ENCODE measurements around the gene CCSER1. TPM values are rescaled to one million over a fixed set of nuclear protein-coding genes. Genes with fewer than 3 reads are reported as not detected.
A peak's percentile ranks its signal among the peaks of the same experiment; 100 is the strongest.

Gene CCSER1
- total RNA-seq, 1 donor from 2014 or later, result 1.4 TPM

DNA sequence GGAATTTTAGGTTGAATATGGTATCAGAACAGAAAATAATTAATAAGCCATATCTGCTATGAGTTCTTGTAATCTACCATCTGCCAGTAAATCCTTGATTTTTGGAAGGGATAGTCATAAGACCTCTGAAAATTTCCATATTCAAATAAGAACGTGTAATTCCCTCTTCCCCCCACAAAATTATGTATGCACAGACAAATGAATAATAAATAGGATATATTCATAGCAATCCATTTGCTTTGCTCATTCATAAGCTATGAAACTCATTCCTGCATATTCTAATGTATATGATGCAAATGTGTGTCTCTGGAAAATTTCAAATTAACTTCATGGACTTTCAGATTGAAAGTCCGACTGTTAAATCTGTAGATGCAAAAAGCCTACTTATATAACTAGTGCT is 1343.5 kb downstream of the CCSER1 start:
- Histone ChIP-seq H3K4me3 (ENCODE audit: low read depth, low read length) (no peak overlapping the region), H3K36me3 (ENCODE audit: control insufficient read depth, insufficient read depth, low read length) (no peaks in the 10 kb centered on the region), H3K27me3 (ENCODE audit: control insufficient read depth, insufficient read depth, low read length) (no peaks in the 10 kb centered on the region)
- TF ChIP-seq, protein P1, sequence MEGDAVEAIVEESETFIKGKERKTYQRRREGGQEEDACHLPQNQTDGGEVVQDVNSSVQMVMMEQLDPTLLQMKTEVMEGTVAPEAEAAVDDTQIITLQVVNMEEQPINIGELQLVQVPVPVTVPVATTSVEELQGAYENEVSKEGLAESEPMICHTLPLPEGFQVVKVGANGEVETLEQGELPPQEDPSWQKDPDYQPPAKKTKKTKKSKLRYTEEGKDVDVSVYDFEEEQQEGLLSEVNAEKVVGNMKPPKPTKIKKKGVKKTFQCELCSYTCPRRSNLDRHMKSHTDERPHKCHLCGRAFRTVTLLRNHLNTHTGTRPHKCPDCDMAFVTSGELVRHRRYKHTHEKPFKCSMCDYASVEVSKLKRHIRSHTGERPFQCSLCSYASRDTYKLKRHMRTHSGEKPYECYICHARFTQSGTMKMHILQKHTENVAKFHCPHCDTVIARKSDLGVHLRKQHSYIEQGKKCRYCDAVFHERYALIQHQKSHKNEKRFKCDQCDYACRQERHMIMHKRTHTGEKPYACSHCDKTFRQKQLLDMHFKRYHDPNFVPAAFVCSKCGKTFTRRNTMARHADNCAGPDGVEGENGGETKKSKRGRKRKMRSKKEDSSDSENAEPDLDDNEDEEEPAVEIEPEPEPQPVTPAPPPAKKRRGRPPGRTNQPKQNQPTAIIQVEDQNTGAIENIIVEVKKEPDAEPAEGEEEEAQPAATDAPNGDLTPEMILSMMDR (IDR thresholded peaks at IDR 0.05; ENCODE audit: insufficient read depth, low read length, poor library complexity, severe bottlenecking), result no peak
- DNase-seq (ENCODE audit: low read depth), result no peak

DNA sequence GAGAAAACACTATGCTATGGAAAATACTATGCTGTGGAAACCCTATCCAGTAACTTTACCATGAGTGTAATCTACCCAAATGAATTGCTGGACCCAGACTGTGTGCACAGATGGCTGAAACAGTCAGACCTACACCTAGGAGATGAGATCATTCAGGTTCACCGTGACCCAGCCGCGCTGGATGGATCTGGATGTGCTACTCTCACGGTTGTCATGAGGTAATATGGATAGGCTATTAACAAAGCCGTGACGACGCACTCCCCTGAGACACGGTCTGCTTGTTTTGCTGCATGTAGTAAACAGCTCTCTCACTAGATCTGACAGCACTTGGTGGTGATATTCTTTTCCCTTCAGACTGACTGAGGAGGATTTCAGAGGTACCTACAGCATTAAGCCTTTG is 1344.1 kb downstream of the CCSER1 start:
- no peaks in the 10 kb centered on the region for H3K36me3 ChIP-seq (ENCODE audit: control insufficient read depth, insufficient read depth, low read length)
- H3K4me3 ChIP-seq (ENCODE audit: low read depth, low read length), result no peak overlapping the region
- DNase-seq (ENCODE audit: low read depth), result peak; percentile 1

DNA sequence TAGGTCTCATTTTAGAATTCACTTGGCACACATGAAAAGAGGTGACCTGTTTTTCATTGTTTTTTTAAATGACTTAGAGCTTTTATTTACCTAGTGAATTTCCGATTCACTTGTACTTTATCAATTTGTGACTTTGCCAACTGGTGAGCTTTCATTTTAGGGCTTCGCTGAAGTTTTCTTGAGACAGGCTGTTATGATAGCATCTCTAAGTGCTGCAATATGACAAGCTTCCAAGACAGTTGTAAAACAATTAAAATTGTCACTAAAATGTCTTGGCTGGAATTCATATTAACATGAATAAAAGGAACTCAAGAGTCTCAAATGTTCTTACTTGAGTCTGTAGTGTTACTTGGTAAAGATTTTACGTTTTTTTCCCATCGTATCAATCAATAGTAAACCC is 1344.9 kb downstream of the CCSER1 start:
- TF ChIP-seq, protein P1 (IDR thresholded peaks at IDR 0.05; ENCODE audit: insufficient read depth, low read length, poor library complexity, severe bottlenecking), result no peak
- H3K27me3 ChIP-seq (ENCODE audit: control insufficient read depth, insufficient read depth, low read length), result no peaks in the 10 kb centered on the region
- H3K36me3 ChIP-seq (ENCODE audit: control insufficient read depth, insufficient read depth, low read length), result no peaks in the 10 kb centered on the region
- H3K4me3 ChIP-seq (ENCODE audit: low read depth, low read length), result no peak overlapping the region
- no peak for DNase-seq (ENCODE audit: low read depth)

More for the DNA sequence above, 1344.1 kb downstream of the CCSER1 start:
- TF ChIP-seq, protein P1 (IDR thresholded peaks at IDR 0.05; ENCODE audit: insufficient read depth, low read length, poor library complexity, severe bottlenecking), result no peak
- H3K27me3 ChIP-seq (ENCODE audit: control insufficient read depth, insufficient read depth, low read length), result no peaks in the 10 kb centered on the region

DNA sequence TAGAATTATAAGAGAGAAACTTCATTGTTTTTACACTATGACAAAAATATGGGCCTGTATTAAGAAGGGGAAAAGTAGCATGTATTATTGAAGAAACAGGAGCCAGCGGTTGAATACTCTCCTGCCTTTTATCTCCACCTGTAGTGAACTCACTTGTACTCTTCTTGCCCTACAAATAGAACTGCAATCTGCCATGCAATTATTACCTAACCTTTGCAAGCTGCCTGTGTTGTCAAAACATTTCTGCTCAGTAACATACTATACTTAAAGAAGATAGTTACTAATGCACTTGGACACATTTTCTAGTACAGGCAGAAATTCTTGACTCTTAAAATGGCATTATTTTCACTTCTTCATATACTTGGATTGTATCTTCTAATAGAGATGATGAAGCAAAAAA is 1358.2 kb downstream of the CCSER1 start:
- no peaks in the 10 kb centered on the region for H3K36me3 ChIP-seq (ENCODE audit: control insufficient read depth, insufficient read depth, low read length)
- no peaks in the 10 kb centered on the region for H3K27me3 ChIP-seq (ENCODE audit: control insufficient read depth, insufficient read depth, low read length)
- H3K4me3 ChIP-seq (ENCODE audit: low read depth, low read length), result no peak overlapping the region
- no peak for DNase-seq (ENCODE audit: low read depth)
- TF ChIP-seq, protein P1 (IDR thresholded peaks at IDR 0.05; ENCODE audit: insufficient read depth, low read length, poor library complexity, severe bottlenecking), result no peak

DNA sequence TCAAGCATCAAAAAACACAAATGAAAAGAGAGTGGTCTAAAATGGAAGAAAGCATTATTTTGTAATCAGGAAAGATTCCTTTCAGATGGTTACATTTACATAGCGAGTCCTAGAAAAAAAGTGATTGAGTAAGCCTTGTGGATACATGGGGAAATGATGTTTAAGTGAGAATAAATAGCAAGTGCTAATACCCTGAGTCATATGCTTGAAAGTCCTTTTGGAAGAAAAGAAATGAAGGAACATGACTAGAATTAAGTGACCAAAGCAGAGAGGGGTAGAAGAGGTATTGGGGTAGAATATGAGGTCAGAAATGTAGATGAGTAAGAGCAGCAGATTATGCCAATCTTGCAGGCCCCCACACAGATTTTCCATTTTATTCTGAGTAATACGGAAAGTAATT is 1361.8 kb downstream of the CCSER1 start:
- H3K4me3 ChIP-seq (ENCODE audit: low read depth, low read length), result no peak overlapping the region
- no peaks in the 10 kb centered on the region for H3K27me3 ChIP-seq (ENCODE audit: control insufficient read depth, insufficient read depth, low read length)
- no peak for DNase-seq (ENCODE audit: low read depth)
- TF ChIP-seq, protein P1 (IDR thresholded peaks at IDR 0.05; ENCODE audit: insufficient read depth, low read length, poor library complexity, severe bottlenecking), result no peak
- H3K36me3 ChIP-seq (ENCODE audit: control insufficient read depth, insufficient read depth, low read length), result no peaks in the 10 kb centered on the region

DNA sequence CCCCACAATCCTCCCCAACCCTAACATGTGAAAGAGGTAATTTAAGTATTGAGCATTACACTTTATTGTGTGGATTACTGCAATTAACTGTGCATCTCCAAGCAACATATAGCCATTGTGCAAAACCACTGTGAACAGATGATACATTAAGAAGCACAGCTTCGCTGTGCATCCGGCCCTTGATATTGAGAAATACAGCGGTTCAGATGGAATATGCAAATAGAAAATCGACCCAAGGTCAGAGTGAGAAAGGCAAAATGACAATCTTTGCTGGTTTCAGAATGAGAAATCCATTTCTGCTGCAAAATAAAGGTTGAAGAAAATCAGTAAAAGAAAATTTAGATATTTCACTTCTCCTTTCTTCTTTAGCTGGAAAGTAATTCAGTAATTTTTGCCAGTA is 1370.7 kb downstream of the CCSER1 start:
- H3K27me3 ChIP-seq (ENCODE audit: control insufficient read depth, insufficient read depth, low read length), result no peaks in the 10 kb centered on the region
- H3K36me3 ChIP-seq (ENCODE audit: control insufficient read depth, insufficient read depth, low read length), result no peaks in the 10 kb centered on the region
- no peak for DNase-seq (ENCODE audit: low read depth)
- no peak overlapping the region for H3K4me3 ChIP-seq (ENCODE audit: low read depth, low read length)
- TF ChIP-seq, protein P1 (IDR thresholded peaks at IDR 0.05; ENCODE audit: insufficient read depth, low read length, poor library complexity, severe bottlenecking), result no peak

Data from kidney epithelial cell (primary cell).